CD4-positive, alpha-beta T cell treated with Interleukin-10 for 1 hour (primary cell): ENCODE results near the gene RAD23A.
A peak's percentile ranks its signal among the peaks of the same experiment; 100 is the strongest.
"Not testable (repeated sequence)": the region's sequence is repeated elsewhere in the genome, so short reads cannot be mapped to it uniquely, and the experiment has no call there.

Experiments used
- DNase-seq: peaks from one replicate; pipeline ENCODE4 v3.0.0-alpha.2; 2020

RAD23A gene

GRCh38 chr19:12955996-12956395, 10.3 kb downstream of the RAD23A start:
- no peak for DNase-seq

GRCh38 chr19:12956446-12957388, 11.1 kb downstream of the RAD23A start, which contains the start of gene GADD45GIP1:
GADD45GIP1 (minus strand) TSS chr19:12957223; CDS start chr19:12957212, 11 bp downstream.
- DNase-seq = peak; percentile 84

GRCh38 chr19:12957389-12957952, 11.8 kb downstream of the RAD23A start:
- DNase-seq = not testable (repeated sequence)

GRCh38 chr19:12959481-12959880, 13.8 kb downstream of the RAD23A start:
- DNase-seq = no peak

- peak; percentile 85 for DNase-seq
These were observed 19.6 kb downstream of the RAD23A start for GRCh38 chr19:12965017-12965811.

- no peak for DNase-seq
These were observed 20.1 kb downstream of the RAD23A start for GRCh38 chr19:12965812-12966135.

- no peak for DNase-seq
These were observed 22.2 kb downstream of the RAD23A start for GRCh38 chr19:12967907-12968306.

GRCh38 chr19:12969292-12969988, 23.8 kb downstream of the RAD23A start, which contains the start of gene DAND5:
DAND5 (plus strand) TSS chr19:12969576; CDS start chr19:12969661, 85 bp downstream.
- no peak for DNase-seq

GRCh38 chr19:12970070-12970820, 24.6 kb downstream of the RAD23A start:
- DNase-seq = no peak

GRCh38 chr19:12973236-12973635, 27.6 kb downstream of the RAD23A start:
- no peak for DNase-seq

GRCh38 chr19:12974301-12975220, 28.9 kb downstream of the RAD23A start:
- DNase-seq = no peak

GRCh38 chr19:12975221-12975741, 29.6 kb downstream of the RAD23A start:
- DNase-seq = no peak

GRCh38 chr19:12976109-12976508, 30.4 kb downstream of the RAD23A start:
- DNase-seq = not testable (repeated sequence)

GRCh38 chr19:12979974-12980373, 34.3 kb downstream of the RAD23A start:
- DNase-seq = no peak

- no peak for DNase-seq
These were observed 37.0 kb downstream of the RAD23A start for GRCh38 chr19:12982648-12983047.

GRCh38 chr19:12983091-12983490, 37.4 kb downstream of the RAD23A start:
- DNase-seq = no peak

GRCh38 chr19:12983542-12984142, 38.0 kb downstream of the RAD23A start:
- peak; percentile 88 for DNase-seq

- peak; percentile 29 for DNase-seq
These were observed 38.5 kb downstream of the RAD23A start for GRCh38 chr19:12984143-12984627.

GRCh38 chr19:12984683-12985048, 39.0 kb downstream of the RAD23A start:
- no peak for DNase-seq
